ENCODE results near the gene MAL.

MAL gene

GRCh38 chr2:95055262-95055661, 29.8 kb downstream of the MAL start:
- TF ChIP-seq CTCF (IDR thresholded peaks at IDR 0.05; ENCODE audit: borderline replicate concordance, insufficient read depth, low read depth, low read length), result no peak
- no peak overlapping the region for H3K4me3 ChIP-seq (ENCODE audit: low read depth, low read length)

GRCh38 chr2:95056044-95056443, 30.5 kb downstream of the MAL start:
- no peak for TF ChIP-seq CTCF (IDR thresholded peaks at IDR 0.05; ENCODE audit: borderline replicate concordance, insufficient read depth, low read depth, low read length)
- no peak overlapping the region for H3K4me3 ChIP-seq (ENCODE audit: low read depth, low read length)

GRCh38 chr2:95056461-95057459, 31.3 kb downstream of the MAL start:
- H3K4me3 ChIP-seq (ENCODE audit: low read depth, low read length), result no peak overlapping the region
- no peak for TF ChIP-seq CTCF (IDR thresholded peaks at IDR 0.05; ENCODE audit: borderline replicate concordance, insufficient read depth, low read depth, low read length)

- no peak overlapping the region for H3K4me3 ChIP-seq (ENCODE audit: low read depth, low read length)
- TF ChIP-seq CTCF (IDR thresholded peaks at IDR 0.05; ENCODE audit: borderline replicate concordance, insufficient read depth, low read depth, low read length), result no peak
These were observed 32.2 kb downstream of the MAL start for GRCh38 chr2:95057535-95058370.

- H3K4me3 ChIP-seq (ENCODE audit: low read depth, low read length), result no peak overlapping the region
- no peak for TF ChIP-seq CTCF (IDR thresholded peaks at IDR 0.05; ENCODE audit: borderline replicate concordance, insufficient read depth, low read depth, low read length)
These were observed 33.0 kb downstream of the MAL start for GRCh38 chr2:95058466-95058988.

- TF ChIP-seq CTCF (IDR thresholded peaks at IDR 0.05; ENCODE audit: borderline replicate concordance, insufficient read depth, low read depth, low read length), result no peak
- H3K4me3 ChIP-seq (ENCODE audit: low read depth, low read length), result no peak overlapping the region
These were observed 33.6 kb downstream of the MAL start for GRCh38 chr2:95058989-95059641.

Data from GM12875 (cell line).